ENCODE results near the gene EYS. TPM values are rescaled to one million over a fixed set of nuclear protein-coding genes. Genes with fewer than 3 reads are reported as not detected.

EYS gene
- total and polyA plus RNA-seq, 8 donors = 0.03 to 0.25 (median 0.13) TPM

DNA sequence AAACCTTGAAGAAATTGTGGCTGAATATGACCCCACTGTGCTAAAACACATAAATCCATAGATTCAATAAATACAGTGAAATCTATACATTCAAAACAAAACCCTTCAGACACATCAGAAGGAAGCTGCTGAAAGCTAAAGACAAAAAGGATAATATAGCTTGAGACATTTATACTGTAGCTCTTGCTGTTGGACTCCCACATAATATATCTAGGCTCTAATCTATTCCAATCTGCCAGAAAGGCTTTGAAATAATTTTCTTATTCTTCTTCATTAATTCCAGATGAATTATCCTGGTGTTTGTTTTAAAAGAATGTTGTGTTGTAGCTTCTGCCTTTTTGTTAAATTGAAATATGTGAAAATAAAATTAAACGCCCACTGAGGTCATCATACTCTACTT lies 454.0 kb downstream of the EYS start:
- H3K27ac ChIP-seq = no peak overlapping the region
- no peak for ATAC-seq
- TF ChIP-seq CTCF (IDR thresholded peaks at IDR 0.05) = no peak
- no peak for DNase-seq
- WGBS, 2 donors = 69 to 71% methylated on average over 1 of the region's 1 CpG
- no peak overlapping the region for H3K4me3 ChIP-seq
- no peaks in the 10 kb centered on the region for H3K36me3 ChIP-seq
- no peaks in the 10 kb centered on the region for H3K9me3 ChIP-seq
- no peaks in the 10 kb centered on the region for H3K4me1 ChIP-seq
- H3K27me3 ChIP-seq = no peaks in the 10 kb centered on the region
- FAIRE-seq = no peak
- intact Hi-C loops (cut with DNase I) = no loop called here

DNA sequence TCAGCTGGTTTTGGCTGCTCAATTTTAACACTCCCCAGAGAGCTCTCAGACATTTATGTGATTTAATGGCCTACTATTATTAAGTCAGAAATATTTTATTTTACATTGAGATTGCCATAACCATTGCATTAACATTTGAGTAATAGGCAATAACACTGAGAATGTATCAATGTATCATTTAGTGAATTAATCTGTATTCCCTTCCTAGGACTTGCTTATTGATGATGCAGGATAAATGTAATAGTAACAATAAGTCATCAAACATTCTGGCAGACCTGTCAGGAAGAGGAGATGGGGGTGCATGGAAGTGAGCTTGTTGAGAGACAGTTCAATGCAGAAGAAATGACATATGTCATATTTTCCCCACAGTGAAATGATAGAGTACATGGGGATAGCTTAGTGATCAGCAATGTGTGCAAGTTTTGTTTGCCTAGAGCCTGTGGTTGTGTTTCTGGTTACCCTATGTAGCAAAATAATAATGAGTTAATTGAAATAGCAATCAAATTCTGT lies 458.9 kb downstream of the EYS start:
- Histone ChIP-seq H3K4me3 (no peak overlapping the region), H3K27ac (no peak overlapping the region), H3K9me3 (no peaks in the 10 kb centered on the region), H3K27me3 (no peaks in the 10 kb centered on the region), H3K36me3 (no peaks in the 10 kb centered on the region), H3K4me1 (no peaks in the 10 kb centered on the region)
- DNase-seq (no peak), ATAC-seq (no peak), FAIRE-seq (no peak)
- intact Hi-C loops (cut with DNase I) = no loop called here
- TF ChIP-seq CTCF (IDR thresholded peaks at IDR 0.05) = no peak

DNA sequence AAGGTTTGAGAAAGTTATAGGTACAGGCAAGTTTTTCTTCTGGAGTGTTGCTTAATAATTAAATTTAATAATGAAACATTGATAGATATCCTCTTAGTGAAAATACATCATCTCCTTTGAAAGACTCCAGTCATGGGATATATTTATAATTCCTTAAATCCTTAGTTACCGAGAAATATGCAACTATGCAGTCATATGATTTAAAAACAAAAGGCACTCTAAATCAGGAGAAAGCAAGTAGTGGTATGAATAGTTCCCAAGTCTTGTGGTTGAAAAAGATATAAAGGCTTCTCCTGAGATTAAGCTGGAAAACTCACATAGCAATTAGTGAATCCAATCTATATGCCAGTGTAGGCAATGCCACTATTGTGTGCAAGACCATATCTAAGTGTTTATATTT lies 475.4 kb downstream of the EYS start:
- no peak overlapping the region for H3K4me3 ChIP-seq
- intact Hi-C loops (cut with DNase I) = no loop called here
- DNase-seq (no peak), FAIRE-seq (no peak), ATAC-seq (no peak)
- H3K36me3 ChIP-seq = no peaks in the 10 kb centered on the region
- WGBS, 2 donors = 75 to 79% methylated on average over 1 of the region's 1 CpG
- TF ChIP-seq CTCF (IDR thresholded peaks at IDR 0.05) = no peak
- H3K4me1 ChIP-seq = no peaks in the 10 kb centered on the region
- H3K27ac ChIP-seq = no peak overlapping the region
- H3K27me3 ChIP-seq = no peaks in the 10 kb centered on the region
- H3K9me3 ChIP-seq = no peaks in the 10 kb centered on the region

DNA sequence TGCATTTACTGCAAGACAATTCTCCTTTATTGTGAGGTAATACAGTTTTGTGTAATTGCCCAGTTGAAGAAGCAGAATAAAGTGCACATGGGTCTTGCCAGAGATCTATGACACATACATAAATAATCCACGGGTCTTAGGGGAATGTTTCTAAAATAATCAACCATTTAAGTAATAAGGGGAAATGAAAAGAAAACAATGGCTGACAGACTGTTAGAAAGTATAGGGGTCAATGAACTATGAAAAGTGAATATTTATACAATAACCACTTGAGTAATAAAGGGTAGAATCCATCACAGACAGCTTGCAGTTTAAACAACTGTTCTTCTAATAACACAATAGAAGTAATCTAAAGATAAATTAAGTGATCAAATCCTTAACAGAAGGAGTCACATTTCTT lies 477.2 kb downstream of the EYS start:
- DNase-seq = no peak
- Histone ChIP-seq H3K9me3 (no peaks in the 10 kb centered on the region), H3K27me3 (no peaks in the 10 kb centered on the region), H3K4me3 (no peak overlapping the region), H3K27ac (no peak overlapping the region), H3K36me3 (no peaks in the 10 kb centered on the region), H3K4me1 (no peaks in the 10 kb centered on the region)
- TF ChIP-seq CTCF (IDR thresholded peaks at IDR 0.05) = no peak
- no peak for FAIRE-seq
- 18 to 35% methylated on average over 1 of the region's 1 CpG for WGBS, 2 donors
- no peak for ATAC-seq
- intact Hi-C loops (cut with DNase I) = no loop called here

DNA sequence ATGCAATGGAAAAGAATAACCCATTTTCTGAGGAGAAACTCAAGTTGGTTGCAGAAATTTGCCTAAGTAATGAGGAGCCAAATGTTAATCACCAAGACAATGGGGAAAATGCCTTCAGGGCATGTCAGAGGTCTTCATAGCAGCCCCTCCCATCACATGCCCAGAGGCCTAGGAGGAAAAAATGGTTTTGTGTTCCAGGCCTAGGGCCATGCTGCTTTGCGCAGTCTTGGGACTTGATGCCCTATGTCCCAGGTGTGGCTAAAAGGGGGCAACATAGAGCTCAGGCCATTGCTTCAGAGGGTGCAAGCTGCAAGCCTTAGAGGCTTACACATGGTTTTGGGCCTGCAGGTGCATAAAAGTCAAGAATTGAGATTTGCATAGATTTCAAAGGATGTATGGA lies 485.9 kb downstream of the EYS start:
- FAIRE-seq (no peak), ATAC-seq (no peak), DNase-seq (no peak)
- Histone ChIP-seq H3K4me3 (no peak overlapping the region), H3K9me3 (no peaks in the 10 kb centered on the region), H3K4me1 (no peaks in the 10 kb centered on the region), H3K36me3 (no peaks in the 10 kb centered on the region), H3K27ac (no peak overlapping the region), H3K27me3 (no peaks in the 10 kb centered on the region)
- TF ChIP-seq CTCF (IDR thresholded peaks at IDR 0.05) = no peak
- 93 to 100% methylated on average over 1 of the region's 1 CpG for WGBS, 2 donors
- intact Hi-C loops (cut with DNase I) = no loop called here
